LNCAP (cell line): ENCODE results near the gene MAP2K2.
A peak's percentile ranks its signal among the peaks of the same experiment; 100 is the strongest.

Experiments
- TF ChIP-seq, protein P1 (sequence below): fragments of 450-650 bp; IDR thresholded peaks from 2 replicates; pipeline ENCODE4 v1.5.1; 2017; ENCODE audit warnings: mild to moderate bottlenecking

Gene MAP2K2

DNA sequence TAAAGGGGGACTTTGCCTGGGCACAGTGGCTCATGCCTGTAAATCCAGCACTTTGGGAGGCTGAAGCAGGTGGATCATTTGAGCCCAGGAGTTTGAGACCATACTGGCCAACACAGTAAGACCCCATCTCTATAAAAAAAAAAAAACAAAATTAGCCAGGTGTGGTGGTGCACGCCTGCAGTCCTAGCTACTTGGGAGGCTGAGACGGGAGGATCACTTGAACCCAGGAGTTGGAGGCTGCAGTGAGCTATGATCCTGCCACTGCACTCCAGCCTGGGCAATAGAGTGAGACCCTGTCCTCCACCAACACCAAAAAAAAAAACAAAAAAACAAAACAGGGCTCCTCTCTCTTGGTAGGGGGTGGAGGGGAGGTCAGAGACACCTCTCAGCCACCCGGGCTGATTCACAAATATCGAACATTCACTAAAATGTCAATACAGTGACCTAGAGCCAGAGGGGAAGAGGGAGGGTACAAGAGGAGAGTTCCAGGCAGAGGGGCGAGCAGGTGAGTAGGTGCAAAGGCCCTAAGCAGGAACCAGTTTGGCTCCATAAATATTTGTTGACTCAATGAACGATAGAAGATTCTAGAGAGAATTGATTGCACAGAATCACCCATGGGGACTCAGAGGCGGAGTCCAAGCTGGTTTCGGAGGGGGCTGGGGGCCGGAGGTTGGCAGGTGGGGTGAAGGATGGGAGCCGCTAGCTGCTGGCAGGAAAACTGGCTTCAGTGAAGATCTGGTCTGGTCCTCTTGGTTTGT, 28.5 kb upstream of the MAP2K2 start:
- TF ChIP-seq, protein P1, sequence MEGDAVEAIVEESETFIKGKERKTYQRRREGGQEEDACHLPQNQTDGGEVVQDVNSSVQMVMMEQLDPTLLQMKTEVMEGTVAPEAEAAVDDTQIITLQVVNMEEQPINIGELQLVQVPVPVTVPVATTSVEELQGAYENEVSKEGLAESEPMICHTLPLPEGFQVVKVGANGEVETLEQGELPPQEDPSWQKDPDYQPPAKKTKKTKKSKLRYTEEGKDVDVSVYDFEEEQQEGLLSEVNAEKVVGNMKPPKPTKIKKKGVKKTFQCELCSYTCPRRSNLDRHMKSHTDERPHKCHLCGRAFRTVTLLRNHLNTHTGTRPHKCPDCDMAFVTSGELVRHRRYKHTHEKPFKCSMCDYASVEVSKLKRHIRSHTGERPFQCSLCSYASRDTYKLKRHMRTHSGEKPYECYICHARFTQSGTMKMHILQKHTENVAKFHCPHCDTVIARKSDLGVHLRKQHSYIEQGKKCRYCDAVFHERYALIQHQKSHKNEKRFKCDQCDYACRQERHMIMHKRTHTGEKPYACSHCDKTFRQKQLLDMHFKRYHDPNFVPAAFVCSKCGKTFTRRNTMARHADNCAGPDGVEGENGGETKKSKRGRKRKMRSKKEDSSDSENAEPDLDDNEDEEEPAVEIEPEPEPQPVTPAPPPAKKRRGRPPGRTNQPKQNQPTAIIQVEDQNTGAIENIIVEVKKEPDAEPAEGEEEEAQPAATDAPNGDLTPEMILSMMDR, result no peak

DNA sequence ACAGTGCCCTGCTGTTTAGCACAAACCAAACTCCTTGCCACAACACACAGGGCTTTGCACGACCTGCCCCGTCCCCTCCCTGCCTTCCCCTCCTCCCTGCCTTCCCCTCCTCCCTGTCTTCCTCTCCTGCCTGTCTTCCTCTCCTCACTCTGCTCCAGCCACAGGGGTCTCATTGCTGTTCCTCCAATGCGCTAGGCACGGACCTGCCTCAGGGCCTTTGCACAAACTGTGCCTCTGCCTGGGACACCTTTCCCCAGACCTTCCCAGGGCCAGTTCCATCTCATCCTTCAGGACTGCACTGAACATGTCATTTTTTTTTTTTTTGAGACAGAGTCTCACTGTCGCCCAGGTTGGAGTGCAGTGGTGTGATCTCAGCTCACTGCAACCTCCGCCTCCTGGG, 27.7 kb upstream of the MAP2K2 start:
- TF ChIP-seq, protein P1, result no peak

DNA sequence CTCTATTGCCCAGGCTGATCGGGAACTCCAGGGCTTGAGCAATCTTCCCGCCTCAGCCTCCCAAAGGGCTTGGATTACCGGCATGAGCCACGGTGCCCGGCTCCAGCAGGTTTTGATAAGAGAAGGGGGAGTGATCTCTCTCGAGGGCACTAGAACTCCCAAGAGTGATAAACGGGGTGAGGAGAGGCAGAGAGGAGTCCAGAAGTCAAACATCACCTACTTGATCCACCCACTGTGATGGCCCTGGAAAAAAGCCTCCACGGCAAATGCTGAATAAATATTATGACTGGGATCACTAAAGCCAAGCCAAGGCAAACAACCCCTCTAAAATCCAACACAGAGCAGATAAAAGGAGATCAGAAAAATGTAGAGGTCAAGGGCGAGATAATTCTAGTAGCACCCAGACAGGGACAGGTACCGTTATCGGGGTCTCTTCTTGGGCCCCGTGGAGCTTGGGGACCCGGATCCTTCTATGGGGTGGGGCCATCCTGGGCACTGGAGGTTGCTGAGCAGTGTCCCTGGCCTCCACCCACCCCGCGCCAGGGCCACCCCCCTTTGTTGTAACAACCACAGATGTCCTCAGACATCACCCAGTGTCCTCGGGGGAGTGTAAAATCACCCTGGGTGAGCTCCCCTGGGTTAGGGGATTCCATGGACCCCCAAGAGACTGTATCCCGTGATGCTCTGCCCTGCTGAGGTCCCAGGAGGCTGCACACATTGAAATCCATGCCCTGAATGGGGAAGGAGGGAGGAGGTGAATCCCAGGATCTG, 25.8 kb upstream of the MAP2K2 start:
- TF ChIP-seq, protein P1, result no peak

DNA sequence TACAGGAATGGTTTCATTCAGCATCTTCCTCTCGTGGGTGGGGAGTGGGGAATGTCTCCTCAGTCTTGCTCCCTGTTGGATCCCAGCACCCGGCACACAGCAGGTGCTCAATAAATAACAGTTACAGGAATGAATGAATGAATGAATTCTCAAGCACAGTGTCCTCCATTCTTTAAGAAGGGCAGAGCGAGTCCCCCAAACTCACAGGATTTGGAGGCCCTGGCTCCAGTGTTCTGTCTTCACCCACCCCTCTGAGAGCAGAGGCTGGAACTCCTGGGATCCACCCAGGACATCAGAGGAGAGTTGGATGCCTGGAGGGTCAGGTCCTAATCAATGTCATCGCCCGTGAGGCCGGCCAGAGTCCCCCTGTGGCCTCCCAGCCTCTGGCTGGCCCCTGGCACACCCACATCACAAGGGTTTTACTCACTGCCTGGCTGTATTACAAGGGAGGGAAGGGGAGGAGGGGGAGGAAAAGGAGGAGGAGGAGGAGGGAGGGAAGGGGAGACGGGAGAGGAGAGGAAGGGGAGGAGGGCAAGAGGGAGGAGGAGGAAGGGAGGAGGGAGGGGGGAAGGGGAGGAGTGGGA, 20.8 kb upstream of the MAP2K2 start:
- TF ChIP-seq, protein P1, result no peak

DNA sequence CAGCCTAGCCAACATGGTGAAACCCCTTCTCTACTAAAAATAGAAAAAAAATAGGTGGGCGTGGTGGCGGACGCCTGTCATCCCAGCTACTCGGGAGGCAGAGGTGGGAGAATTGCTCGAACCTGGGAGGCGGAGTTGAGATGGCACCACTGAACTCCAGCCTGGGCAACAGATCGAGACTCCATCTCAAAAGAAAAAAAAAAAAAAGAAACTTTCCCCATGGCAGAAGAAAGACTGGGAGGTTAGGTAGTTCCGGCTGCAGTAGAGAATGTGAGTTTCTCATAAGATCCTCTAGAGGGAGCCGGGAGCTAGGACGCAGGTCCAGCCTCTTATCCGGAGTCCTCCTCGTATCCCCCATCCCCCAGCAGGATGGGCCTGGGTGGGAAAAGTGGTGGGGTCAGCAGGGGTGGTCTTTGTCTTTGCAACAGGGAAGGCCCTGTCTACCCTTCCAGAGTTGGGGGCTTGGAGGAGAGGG, 16.4 kb upstream of the MAP2K2 start:
- TF ChIP-seq, protein P1, result peak; percentile 58

DNA sequence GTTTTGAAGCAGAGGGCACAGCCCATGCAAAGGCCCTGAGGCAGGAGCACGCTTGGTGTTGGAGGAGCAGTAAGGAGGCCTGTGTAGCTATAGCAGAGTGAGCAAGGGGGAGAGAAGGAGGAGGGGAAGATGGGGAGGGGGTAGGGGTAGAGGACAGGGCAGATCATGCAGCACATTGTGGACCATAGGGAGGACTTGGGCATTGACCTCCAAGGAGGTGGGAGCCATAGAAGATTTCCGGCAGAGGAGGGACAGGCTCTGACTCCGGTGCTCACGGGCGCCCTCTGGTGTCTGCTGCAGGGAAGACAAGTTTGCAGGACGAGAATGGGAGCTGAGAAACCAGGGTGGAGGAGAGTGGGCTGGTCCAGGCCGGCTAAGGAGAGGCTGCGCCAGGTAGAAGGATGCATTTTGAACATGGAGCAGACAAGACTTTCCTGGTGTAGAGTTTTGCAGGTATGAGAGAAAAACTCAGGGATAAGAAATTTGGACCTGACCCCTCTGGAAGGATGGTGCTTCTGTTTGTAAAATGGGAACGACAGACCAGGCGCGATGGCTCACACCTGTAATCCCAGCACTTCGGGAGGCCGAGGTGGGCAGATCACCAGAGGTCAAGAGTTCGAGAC, 15.8 kb upstream of the MAP2K2 start:
- TF ChIP-seq, protein P1, result peak; percentile 57

DNA sequence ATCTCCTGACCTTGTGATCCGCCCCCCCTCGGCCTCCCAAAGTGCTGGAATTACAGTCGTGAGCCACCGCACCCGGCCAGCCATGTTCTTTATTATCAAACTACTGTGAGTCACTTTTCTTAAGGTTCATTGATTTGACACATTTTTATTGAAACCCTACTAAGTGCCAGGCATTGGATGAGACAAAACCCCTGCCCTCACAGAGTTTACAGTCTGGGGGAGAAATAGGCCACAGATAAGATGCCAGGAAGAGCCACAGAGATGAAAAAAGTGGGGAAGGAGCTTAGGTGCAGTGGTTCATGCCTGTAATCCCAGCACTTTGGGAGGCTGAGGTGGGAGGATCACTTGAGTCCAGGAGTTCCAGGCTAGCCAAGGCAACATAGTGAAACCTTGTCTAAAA, 14.5 kb upstream of the MAP2K2 start:
- TF ChIP-seq, protein P1, result no peak
